ENCODE data around the gene TSHZ2.
"Not testable (repeated sequence)": the region's sequence is repeated elsewhere in the genome, so short reads cannot be mapped to it uniquely, and the experiment has no call there.

Gene TSHZ2

GRCh38 chr20:53408691-53409446, 436.7 kb downstream of the TSHZ2 start:
- no peak for TF ChIP-seq CTCF (IDR thresholded peaks at IDR 0.05; ENCODE audit: low read depth, low read length, missing control alignments)
- no peak for DNase-seq (ENCODE audit: extremely low read depth, low read depth)
- no peak overlapping the region for H3K4me3 ChIP-seq (replicated peaks; ENCODE audit: low read depth, low read length)

GRCh38 chr20:53409447-53409717, 437.2 kb downstream of the TSHZ2 start:
- no peak overlapping the region for H3K4me3 ChIP-seq (replicated peaks; ENCODE audit: low read depth, low read length)
- no peak for DNase-seq (ENCODE audit: extremely low read depth, low read depth)
- TF ChIP-seq CTCF (IDR thresholded peaks at IDR 0.05; ENCODE audit: low read depth, low read length, missing control alignments), result no peak

GRCh38 chr20:53411129-53411528, 439.0 kb downstream of the TSHZ2 start:
- no peak for DNase-seq (ENCODE audit: extremely low read depth, low read depth)
- TF ChIP-seq CTCF (IDR thresholded peaks at IDR 0.05; ENCODE audit: low read depth, low read length, missing control alignments), result no peak

GRCh38 chr20:53411891-53412290, 439.7 kb downstream of the TSHZ2 start:
- TF ChIP-seq CTCF (IDR thresholded peaks at IDR 0.05; ENCODE audit: low read depth, low read length, missing control alignments), result no peak
- DNase-seq (ENCODE audit: extremely low read depth, low read depth), result no peak
- H3K4me3 ChIP-seq (replicated peaks; ENCODE audit: low read depth, low read length), result no peak overlapping the region

More at GRCh38 chr20:53411129-53411528, 439.0 kb downstream of the TSHZ2 start:
- H3K4me3 ChIP-seq (replicated peaks; ENCODE audit: low read depth, low read length), result no peak overlapping the region

- no peak for DNase-seq (ENCODE audit: extremely low read depth, low read depth)
Observed at GRCh38 chr20:53412577-53413185, 440.5 kb downstream of the TSHZ2 start.

GRCh38 chr20:53413186-53413631, 441.1 kb downstream of the TSHZ2 start:
- no peak for DNase-seq (ENCODE audit: extremely low read depth, low read depth)
- no peak overlapping the region for H3K4me3 ChIP-seq (replicated peaks; ENCODE audit: low read depth, low read length)
- no peak for TF ChIP-seq CTCF (IDR thresholded peaks at IDR 0.05; ENCODE audit: low read depth, low read length, missing control alignments)

More at GRCh38 chr20:53412577-53413185, 440.5 kb downstream of the TSHZ2 start:
- TF ChIP-seq CTCF (IDR thresholded peaks at IDR 0.05; ENCODE audit: low read depth, low read length, missing control alignments), result no peak
- no peak overlapping the region for H3K4me3 ChIP-seq (replicated peaks; ENCODE audit: low read depth, low read length)

- DNase-seq (ENCODE audit: extremely low read depth, low read depth), result not testable (repeated sequence)
Observed at GRCh38 chr20:53413845-53414244, 441.7 kb downstream of the TSHZ2 start.

More at GRCh38 chr20:53413845-53414244, 441.7 kb downstream of the TSHZ2 start:
- H3K4me3 ChIP-seq (replicated peaks; ENCODE audit: low read depth, low read length), result not testable (repeated sequence)
